CD4-positive, alpha-beta T cell treated with Interleukin-1 beta for 1 hour (primary cell): ENCODE measurements around the gene SHISA7.

Source experiments
- DNase-seq, 2 donors: peaks; one replicate each; pipeline ENCODE4 v3.0.0-alpha.2; 2020 to 2022

Gene SHISA7

GRCh38 chr19:55443045-55443823 is at the start of gene SHISA7:
SHISA7 (minus strand) TSS chr19:55443300; CDS start chr19:55442863, 437 bp downstream.
- DNase-seq: no peak

GRCh38 chr19:55492362-55492944 is 49.4 kb upstream of the SHISA7 start:
- DNase-seq: no peak

- no peak for DNase-seq
These were observed 48.7 kb upstream of the SHISA7 start for GRCh38 chr19:55491546-55492360.

- DNase-seq: no peak
These were observed 47.7 kb upstream of the SHISA7 start for GRCh38 chr19:55490478-55491432.

GRCh38 chr19:55489711-55490477 is 46.8 kb upstream of the SHISA7 start:
- no peak for DNase-seq

- no peak for DNase-seq
These were observed 46.0 kb upstream of the SHISA7 start for GRCh38 chr19:55488986-55489710.

GRCh38 chr19:55487924-55488687 is 45.0 kb upstream of the SHISA7 start, which contains the start of gene SSC5D:
SSC5D (plus strand) TSS chr19:55488436; CDS start chr19:55488590, 154 bp downstream.
- DNase-seq: no peak

GRCh38 chr19:55486971-55487923 is 44.1 kb upstream of the SHISA7 start:
- DNase-seq: no peak

GRCh38 chr19:55486043-55486970 is 43.2 kb upstream of the SHISA7 start:
- DNase-seq: no peak

- DNase-seq: peak in 1 of 2 donors; percentile 18
These were observed 42.4 kb upstream of the SHISA7 start for GRCh38 chr19:55485439-55486011.

GRCh38 chr19:55484593-55485438 is 41.7 kb upstream of the SHISA7 start, which contains the start of gene NAT14:
NAT14 (plus strand) TSS chr19:55485188; CDS start chr19:55485709, 521 bp downstream.
- DNase-seq: peak; percentile 73 to 75

GRCh38 chr19:55483706-55484592 is 40.8 kb upstream of the SHISA7 start:
- no peak for DNase-seq

GRCh38 chr19:55482967-55483705 is 40.0 kb upstream of the SHISA7 start:
- no peak for DNase-seq
